ENCODE results near the gene IGFBPL1.

The IGFBPL1 gene

DNA sequence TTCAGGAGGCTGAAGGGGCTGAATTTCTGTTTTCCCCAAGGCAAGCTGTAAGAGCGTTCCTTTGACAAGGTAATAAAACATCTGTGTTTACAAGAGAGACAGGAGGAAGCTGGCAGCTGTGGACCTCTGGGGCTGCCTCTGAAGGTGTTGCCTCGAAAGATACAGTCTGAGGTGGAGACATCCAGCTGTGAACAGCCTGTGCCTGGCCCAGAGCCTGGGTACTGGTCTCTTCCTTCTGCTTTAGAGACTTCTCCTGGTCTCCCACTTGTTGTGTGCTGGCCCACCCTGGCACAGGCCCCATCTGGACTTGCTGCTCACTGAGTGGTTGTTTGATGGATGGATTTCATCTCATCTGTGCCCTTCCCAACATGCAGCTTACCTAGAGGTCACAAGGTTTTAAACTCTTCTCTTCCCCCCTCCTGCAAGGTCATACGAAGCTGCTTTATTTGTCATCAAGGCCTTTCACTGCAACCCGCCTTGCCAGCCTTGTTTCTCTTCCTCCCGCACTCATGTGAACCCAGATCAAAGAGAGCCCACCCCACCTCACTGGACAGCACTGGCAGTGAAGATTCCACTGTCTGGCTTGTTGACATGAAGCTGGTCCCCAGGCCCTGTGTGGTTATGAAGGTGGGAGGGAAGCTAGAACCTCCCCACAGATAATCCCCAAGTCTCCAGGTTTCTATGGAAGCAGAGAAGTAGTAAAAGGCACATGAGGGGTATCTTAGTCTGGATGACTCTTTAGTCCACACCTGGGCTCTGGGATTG, 66.7 kb downstream of the IGFBPL1 start:
- no peak for DNase-seq (ENCODE audit: low spot score)

DNA sequence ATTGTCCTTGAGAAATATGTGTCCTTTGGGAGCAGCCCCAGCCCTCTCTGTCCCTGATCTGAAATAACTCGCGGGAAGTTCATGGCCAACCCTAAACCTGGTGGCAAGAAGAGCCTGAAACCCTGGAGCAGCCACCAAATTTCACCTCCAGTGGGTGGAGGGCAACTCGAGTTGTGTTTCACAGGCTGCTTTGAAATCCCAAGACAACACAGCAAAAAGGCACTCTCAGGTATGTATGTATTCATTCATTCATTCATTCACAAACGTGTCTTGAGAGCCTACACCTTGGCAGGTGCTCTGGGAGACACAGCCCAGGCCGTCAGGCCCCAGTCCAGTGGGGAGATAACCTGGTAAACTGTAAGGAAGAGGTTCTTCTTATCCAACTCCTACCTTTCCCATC, 67.4 kb downstream of the IGFBPL1 start:
- DNase-seq (ENCODE audit: low spot score) = no peak

Measured in NAMALWA (cell line).